Epidermal melanocyte (primary cell): ENCODE results near the gene KCNIP1.

Experiments used
- DNase-seq: peaks from one replicate; pipeline ENCODE4 v3.0.0; 2011; ENCODE audit warnings: low spot score; ENCODE audit not compliant: insufficient read length

The KCNIP1 gene

DNA sequence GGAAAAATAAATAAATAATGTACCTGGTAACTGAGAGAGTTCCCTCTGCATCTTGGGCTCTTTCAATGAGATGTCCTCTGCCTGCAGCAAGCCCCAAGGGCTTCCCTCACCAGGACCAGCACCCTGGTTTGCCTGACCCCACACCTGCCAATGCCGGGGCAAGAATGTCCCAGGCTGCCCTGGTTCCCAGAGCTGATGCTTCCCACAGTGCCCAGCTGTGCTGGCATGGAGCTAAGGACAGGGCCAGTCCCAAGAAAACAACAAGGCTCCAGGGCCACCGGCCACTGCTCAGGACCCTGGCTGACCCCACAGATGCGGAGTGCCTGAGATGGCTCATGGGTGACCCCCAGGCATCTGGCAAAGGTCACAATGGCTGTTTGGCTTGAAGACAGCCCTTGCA, 123.5 kb downstream of the KCNIP1 start:
- DNase-seq: no peak

DNA sequence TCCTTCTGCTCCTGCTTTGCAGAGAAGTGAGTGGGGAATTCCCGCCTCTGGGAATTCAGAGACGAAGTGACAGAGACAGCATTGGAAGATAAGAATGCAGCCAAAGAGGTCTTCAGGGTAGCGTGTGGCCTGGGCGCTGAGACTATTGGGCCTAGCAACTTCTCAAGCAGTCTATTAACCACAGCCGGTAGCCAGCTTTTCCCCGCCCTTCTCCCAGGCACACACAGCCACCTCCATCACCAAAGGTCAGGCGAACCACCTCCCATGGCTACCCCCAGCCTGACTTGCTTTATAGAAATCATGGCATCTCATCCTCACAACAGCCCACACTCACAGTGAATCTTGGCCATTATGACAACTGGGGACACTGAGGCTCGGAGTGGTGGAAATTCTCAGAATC, 124.2 kb downstream of the KCNIP1 start:
- no peak for DNase-seq

DNA sequence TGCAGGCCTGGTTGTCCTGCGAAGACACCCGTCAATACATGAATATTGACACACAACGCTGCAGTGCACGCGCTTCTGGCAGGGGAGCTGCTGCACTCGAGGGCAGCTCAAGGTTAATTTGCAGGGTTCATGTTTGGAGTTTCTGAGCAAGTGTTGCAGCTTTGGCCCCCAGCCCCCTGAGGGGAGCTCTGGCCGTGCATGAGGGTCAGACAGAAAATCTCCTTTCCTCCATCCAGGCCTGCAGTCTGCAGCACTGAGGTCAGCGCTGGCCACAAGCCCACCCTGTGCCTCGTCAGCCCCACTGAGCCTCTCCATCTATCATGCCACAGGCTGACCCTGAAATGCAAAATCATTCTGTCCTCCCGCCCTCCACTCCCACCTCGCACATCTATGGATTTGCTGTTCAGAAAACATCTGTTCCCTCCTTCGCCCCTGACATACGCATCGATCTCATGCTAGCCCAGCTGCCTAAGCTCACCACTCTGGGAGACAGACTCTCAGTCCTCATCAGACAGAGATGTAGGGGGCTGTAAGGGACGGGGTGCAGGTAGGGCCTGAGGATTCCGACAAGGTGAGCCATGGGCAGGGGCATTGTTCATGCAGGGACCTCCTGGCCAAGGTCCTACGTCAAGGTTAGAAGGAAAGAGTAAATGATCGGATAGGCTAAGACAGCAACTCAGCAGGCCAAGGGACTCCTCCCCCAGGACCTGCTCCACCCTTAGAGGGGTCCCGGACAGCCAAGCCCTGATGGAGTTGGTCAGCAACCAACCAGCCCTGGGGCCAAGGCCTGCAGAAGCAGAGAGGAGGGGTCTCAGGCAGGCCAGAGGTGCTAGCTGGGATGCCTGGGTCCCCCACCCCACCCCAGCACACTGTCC, 125.1 kb downstream of the KCNIP1 start:
- no peak for DNase-seq

DNA sequence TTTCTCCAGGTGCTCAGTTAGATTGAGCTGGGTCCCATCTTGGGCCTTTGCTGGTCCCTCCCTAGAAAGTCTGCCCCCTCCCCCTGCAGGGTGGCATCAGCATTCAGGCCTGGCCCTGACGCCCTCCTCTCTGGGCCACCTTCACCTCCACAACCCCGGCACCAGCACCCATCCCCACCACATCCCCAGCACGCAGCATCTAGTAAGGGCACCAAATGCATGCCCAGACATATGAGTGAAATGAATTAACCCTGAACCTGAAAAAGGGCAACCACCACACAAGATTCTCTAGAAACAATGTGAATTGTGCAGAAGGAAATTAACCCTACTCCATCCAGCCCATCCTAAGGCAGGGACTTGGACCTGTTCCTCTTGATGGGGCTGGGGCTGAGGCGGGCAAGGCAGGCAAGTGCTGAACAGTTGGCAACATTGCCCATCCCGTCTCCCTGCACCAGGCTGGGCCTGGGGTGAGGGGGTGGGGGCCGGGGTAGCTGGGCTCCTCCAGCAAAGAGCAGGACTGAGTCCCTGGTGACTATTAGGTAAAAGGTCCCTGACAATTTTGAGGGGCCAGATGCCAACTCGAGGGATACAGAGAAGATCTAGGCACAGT, 125.9 kb downstream of the KCNIP1 start:
- DNase-seq: no peak

DNA sequence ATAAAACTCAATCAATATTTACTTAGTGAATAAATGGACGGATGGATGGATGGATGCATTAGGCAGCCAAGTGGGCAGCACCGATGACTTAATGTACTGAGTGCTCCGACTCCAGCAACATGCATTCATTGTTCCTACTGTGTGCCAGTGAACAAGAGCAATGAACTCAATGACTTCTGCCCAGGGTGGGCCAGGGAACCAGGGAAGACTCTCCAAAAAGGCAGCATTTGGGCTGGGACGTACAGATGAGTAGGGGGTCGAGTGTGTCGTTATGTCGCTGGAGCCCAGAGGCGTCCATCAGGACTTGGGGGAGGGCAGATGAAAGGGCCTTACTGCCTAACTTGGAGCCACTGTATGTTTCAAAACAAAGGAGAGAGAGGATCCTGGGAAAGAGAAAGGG, 126.4 kb downstream of the KCNIP1 start:
- no peak for DNase-seq

DNA sequence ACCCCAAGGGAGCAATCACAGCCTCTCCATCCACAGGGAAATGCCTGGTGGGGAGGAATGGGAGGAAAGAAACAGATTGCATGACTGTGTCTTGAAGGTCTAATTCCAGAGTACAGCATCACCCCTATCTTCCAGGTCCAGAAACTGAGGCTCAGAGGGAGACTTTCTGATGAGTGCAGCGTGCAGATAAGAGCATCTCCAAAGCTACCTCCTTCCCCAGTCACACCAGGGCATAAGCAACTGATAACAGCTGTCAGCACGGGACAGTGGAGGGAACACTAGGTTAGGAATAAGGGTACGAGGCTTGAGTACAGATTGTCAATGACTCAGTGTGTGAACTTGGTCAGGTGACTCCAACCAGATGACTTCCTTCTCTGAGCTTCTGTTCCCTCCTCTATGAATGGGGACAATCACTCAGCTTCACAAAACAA, 126.9 kb downstream of the KCNIP1 start:
- DNase-seq: no peak

DNA sequence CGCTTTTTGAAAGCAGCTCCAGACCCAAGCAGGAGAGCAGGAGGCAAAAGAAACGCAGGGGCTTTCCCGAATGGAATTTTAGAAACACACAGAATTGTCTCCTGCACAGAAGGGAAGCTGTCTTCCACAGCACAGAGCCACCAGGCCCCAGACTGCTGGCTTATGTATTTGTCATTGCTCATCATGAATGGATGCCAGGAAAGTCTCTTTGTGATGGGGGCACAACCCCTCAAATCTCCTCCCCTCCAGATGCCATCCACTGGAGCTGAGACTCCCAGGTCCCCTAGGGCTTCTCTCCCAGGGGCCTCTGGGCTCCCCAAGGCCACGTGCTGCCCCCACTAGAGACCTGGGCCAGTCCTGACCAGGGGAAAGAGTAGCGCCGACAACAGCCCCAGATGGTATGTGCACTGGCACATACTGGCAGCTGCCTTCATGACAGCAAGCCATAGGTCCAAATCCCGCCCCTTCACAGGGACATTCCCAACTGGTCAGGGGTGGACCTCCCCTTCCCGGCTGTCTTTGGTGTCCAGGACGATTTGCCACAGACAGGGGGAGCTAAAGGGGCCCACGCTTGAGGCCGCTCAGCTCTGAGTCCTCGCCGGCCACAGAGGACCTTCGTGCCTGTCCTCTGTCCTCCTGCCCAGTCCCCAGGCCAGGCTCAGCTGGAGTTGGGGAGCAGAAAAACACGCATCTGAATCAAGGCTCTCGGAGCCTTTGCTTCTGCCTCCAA, 127.8 kb downstream of the KCNIP1 start:
- DNase-seq: no peak

DNA sequence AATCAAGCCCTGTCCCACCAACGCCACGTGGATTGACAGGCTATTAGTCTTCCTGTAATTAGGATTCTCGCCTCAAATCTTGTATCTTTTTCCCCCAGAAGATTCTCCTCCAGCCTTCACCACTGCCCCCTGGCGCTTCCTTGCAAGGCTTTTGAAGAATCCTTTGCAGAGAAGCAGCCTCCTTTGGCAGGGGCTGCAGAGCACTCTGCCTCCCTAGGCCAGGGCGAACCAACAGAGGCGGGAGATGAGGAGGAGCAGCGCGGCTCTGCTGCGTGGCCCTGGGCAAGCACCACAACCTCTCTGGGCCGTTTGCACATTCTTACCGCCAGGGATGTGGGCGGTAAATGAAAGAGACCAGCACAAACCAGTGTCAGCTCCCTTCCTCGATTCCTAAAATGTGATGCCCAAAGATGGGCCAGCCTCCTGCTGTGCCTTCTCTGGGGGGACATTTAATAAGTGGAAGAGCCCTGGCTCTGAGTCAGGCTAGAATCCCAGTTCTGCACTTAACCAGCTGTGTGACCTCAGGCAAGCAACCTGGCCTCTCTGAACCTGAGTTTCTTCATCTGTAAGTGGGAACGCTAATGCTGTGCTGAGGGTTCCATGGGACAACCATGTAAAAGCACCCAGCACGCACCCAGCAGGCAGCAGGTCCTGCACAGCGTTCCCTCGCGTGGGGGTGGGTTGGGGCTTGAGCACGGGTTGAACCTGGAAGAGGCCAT, 128.6 kb downstream of the KCNIP1 start:
- DNase-seq: no peak

DNA sequence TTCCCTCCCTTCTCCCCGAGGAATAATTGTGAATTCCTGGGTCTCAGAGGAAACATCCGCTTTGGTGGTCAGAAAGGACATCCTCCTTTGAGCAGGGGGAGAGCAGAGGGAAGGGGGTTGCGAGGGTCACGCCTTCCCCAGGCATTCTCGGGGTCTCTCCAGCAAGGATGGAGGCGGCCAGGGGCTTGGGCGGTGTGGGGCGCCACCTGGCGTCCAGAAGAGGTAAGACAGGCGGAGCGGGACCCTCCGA, 129.1 kb downstream of the KCNIP1 start:
- DNase-seq: no peak

DNA sequence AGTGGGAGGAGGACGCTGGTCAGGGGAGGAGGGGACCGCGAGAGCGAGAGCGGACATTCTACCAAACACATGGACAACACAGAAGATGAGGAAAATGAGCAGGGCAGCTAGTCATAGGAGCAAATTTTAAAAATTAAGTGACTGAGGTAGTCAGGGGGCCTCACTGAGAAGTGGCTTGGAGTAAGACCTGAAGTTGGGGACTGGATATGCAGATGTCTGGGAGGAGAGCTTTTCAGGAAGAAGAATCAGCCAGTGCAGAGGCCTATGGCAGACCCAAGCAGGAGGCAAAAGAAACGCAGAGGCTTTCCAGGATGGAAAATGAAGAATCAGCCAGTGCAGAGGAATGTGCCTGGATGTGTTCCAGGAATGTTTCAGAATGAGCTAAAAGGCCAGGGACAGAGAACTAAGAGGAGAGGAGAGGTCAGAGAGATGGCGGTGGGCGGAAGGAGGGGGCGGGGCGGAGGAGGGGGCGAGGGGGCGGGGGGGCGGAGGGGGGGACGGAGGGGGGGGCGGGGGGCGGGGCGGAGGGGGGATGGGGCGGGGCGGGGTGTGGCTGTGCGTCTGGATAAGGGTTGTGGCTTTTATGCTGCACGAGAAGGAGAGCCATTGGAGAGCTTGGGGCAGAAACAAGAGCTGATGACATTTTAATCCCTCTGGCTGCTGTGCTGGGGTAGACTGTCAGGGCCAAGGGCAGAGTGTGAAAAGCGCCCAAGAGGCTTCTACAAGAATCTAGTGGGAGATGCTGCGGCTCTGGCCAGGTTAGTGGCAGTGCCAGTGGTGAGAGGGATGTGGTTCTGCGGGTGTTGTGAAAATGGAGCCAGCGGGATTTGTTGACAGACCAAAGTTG, 129.6 kb downstream of the KCNIP1 start:
- peak; percentile 70 for DNase-seq

DNA sequence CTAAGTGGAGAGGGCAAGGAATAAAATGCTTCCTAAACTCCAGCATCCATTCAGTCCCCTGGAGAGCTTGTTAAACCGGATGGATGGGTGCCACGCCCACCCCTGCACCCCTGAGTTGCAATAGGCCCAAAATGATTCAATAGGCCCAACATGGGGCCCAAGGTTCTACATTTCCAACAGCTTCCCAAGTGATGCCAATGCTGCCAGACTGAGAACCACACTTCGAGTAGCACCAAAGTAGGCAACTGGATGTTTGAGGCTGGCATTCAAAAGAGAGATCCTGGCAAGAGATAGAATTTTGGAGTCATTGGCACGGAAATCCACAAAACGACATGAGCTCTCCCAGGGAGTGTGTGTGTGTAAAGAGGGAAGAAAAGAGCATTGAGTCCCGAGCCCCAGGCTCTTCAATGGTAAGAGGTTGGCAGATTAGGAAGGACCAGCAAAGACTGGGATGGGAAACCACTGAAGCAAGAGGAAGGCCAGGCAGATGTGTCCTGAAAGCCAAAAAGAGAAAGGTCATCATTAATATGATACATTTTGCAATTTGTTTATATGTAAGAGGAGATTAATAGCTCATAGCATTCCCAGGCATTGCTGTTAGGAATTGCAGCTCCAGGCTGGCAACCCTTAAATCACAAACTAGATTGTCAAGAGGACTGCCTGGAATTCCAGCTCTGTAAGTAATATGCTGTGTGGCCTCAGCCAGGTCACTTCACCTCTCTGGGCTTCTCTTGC, 130.6 kb downstream of the KCNIP1 start:
- no peak for DNase-seq

DNA sequence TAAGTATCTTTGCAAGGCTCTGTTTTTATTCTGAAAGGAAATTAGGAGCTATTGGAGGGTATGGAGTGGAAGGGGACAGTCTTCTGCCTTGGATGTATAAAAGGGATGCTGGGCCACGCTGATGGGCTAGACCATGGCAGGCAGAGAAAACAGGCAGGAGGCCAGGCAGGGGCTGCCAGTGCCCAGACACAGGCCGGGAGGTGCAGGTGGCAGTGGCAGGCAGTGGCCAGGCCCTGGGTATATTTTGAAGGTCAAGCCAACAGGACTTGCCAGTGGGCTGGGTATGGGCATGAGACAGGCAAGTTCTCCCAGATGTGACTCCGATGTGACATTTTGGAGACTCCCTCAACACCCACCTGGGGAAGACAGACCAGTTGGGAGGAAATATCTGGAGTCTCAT, 131.9 kb downstream of the KCNIP1 start:
- no peak for DNase-seq

DNA sequence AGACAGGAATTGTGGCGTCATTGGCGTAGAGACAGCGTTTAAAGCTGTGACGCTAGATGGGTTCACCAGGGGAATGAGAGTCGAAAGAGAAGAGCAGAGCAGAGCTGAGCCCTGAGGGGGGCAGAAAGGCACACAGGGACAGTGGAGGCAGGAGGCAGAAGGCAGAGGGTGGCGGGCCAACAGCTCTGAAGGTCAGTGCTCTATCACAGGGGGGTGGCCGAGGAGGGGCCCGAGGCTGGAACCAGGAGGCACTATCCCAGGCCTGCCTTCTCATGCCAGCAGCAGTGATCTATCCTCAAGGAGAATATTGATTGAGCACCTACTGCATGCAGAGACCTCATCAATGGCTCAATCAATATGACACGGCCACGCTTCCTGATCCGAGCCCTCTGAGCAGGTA, 132.4 kb downstream of the KCNIP1 start:
- no peak for DNase-seq

DNA sequence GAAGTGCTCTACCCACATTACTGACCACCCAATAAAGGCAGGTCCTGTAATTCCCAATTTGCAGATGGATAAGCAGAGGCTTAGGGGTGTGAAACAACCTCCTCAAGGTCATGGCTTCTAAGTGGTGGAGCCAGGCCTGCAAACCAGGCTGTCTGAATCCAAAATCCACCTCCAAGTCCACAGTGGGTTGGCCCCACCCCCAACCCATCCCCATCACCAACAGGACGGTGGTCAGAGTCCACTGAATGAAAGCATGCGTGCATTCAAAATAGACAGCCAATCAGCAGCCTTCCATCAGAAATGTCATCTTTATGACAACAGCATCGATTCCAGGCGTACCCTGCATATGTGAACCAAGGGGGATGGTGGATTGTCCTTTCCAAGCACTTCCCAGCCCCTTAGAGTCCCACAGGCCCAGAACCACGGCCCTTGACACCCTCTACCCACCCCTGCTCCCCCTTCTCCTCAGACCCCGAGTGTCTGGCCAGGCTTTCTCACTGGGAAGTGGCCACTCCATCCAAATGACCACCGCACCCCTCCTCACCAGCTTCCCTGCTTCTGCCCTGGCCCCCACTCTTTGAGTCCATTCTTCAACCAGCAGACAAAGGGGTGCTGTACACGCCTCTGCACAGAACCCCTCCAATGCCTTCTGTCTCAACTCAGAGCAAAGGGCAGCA, 133.1 kb downstream of the KCNIP1 start:
- no peak for DNase-seq

DNA sequence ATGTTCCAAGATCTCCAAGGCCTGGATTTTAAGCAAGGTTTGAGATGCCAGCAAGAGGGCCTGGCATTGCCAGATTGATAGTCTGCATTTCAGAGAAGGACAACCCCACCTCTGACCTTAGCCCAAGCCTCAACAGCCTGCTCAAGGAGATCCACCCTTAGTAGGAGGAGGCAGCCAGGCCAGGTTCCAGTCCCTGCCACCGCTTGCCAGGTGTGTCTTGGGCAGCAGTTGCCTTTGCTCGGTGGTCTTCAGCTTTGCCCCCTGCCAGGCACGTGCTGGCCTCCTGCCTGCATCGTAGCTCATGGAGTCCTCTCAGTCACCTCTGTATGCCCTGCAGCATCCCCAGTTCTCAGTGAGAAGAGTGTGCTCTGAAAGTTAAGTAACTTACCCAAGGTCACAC, 134.2 kb downstream of the KCNIP1 start:
- no peak for DNase-seq

DNA sequence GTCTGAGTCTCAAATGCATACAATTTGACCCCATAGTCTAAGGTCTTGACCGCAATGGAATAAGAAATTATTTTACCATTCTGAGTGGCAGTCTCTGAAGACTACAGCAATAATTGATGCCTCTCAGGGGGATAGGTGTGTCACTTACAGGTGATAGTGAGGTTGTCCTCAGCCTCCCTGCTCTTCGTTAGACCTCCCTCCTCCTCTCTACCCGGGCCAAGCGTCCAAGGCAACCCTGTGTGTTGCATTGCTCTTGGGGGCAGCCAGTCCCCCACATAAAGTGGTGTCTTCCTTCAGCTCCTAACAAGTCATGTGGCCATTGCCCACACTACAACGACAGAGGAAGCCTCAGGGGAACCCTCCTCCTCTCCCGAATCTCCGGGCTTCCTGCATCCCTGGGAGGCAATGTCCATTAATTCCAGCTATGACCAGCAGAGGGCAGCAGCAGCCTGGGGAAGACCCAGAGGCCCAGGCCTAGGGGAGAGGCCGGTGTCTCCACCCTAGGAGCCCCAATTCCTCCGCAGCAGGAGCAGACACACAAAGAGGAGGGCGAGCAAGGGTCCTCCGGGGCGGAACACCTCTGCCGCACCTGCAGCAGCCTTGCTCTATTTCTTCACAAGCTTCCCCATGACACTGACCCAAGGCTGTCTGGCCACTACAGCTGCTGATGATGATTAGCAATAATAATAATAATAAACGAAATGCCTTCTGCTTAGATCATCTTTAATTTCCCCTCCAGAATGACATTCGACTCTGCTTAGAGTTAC, 134.8 kb downstream of the KCNIP1 start:
- peak; percentile 59 for DNase-seq

DNA sequence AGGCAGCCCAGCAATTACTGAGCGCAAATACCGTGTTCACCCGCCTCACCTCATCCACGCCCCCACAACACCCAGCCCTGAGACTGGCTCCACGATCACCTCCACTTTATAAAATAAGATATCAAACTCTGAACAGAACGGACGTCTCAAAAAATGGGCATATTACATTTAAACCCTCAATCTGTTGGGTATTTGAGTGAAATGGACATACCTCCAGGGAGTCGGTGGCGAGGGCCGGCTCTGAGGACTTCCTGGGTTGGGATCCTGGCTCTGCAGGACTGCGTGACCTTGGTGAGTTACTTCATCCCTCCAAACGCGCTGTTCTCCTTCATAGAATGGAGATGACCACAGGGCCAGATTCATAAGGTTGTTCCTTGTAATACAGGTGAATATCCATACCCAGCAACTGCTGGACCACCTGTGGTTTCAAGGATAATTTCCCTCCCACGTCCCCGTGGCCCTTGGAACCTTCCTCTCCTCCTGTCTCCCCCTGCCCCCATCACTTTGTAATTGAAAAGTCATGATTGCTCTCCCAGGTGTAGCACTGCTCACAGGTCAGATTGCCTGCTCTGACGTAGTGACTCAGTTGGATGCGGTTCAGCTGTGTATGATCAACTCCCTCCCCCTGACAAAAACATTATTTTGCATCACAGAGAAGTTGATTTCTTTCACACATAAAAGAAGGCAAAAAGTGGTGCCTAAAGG, 135.6 kb downstream of the KCNIP1 start:
- DNase-seq: no peak
